Left cardiac atrium (tissue), 4 donors: ENCODE data around the gene STT3B. TPM values are rescaled to one million over a fixed set of nuclear protein-coding genes. Genes with fewer than 3 reads are reported as not detected.

ENCODE experiments used
- ATAC-seq, 2 donors: fragments of 200-7000 bp; cut with Tn5 transposase; one replicate each; pipeline ENCODE4 v1.9.1; 2020; ENCODE audit warnings: mild to moderate bottlenecking in 2 of 2, moderate library complexity in 2 of 2
- DNase-seq: peaks from one replicate; pipeline ENCODE4 v3.0.0-alpha.2; 2020
- intact Hi-C, 2 donors: fragments of 100-400 bp; cut with DNase I; formaldehyde crosslinking; loops; one replicate each; pipeline versions ENCODE4 v1.14.1 to v1.15.1; 2022 to 2023
- total RNA-seq, 2 donors: library from RNA; stranded (reverse); fragmentation: NEBNext Ultra II Directional; extraction: Animal tissue kit (Norgen Biotek cat#: 25700); gene quantifications; one replicate each; pipeline ENCODE4 v1.2.1, GENCODE V29; 2021
- donor health status: DM: no; HTN: yes; CAD: no.
- donor health status: DM: no; HTN: yes; CAD: no; lungs with severe emphysema.
- donor health status: DM: yes; HTN: yes; CAD: no.
- donor health status: Dilated cardiomyopathy.

STT3B gene
- total RNA-seq, 2 donors from 2014 or later, result 76.7 to 88.1 TPM

DNA sequence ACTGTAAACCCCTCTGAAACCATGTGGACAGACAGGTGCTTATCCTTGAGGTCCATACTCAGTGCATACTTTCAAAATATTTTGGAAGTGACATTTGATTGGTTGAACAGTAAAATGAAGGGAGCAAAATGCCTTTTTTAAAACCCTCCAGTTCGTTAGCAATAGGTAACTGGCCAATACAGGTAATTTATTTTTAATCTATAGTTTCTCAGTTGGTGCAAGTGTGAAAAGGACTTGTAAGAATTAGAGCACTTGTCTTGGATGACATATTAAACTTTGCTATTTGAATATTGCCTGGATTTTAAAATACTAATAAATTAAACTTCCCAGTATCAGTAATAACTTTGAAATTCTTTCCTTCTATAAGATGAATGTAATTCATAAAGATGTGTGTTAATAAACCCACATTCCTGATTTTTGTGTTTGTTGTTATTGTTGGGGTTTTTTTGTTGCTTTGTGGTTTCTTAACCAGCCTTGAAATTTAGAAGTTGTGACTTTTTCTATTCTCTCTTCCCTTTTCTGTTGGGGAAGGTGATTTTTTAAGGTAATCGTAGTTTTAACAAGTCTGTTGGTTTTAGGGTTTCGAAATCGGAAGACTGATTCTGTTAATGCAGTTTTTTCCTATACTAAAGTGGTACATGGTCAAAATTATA is 90.0 kb downstream of the STT3B start:
- ATAC-seq (no peak), DNase-seq (no peak)
- intact Hi-C loops, result no loop called here

DNA sequence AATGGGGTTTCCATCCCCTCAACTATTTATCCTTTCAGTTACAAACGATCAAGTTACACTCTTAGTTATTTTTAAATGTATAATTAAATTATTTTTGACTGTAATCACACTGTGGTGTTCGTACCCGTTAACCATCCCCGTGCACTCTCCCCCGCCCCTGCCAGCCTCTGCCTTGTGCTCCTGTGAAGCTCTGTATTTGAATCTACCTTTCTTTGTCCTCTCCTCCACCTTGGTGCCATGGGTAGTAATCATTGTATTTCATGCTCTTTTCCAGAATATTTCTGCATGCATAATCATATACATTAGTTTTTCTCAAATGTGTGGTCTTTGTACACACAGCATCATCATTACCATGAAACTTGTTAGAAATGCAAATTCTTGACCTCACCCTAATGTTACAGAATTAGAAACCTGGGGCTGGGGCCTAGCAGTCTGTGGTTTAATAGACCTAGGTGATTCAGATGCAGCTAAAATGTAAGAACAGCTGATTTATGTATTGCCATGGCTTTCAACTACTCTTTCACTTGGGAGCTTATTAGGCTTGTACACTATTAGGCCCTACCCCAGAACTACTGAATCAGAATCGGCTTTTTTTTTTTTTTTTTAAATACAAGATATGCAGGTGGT is 91.5 kb downstream of the STT3B start:
- ATAC-seq, result no peak
- intact Hi-C loops, result no loop called here
- no peak for DNase-seq

DNA sequence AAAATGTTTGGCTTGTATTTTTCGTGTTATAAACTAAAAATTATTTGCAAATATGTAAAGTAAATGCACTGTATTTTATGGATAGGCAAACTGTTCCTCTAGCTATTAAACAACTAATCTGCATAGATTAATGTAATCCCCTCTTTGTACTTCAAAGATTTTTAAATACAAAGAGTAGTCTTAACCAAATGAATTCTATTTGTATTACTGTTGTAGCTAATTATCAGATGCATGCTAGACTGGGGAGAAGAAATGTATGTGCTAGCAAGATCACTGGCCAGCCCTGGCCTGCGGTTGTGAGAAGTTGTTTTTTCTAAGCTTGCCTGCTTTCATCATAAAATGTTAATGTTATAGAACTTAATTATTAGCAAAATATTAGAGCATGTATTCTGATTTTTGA is 92.6 kb downstream of the STT3B start:
- ATAC-seq (no peak), DNase-seq (no peak)
- intact Hi-C loops, result no loop called here

DNA sequence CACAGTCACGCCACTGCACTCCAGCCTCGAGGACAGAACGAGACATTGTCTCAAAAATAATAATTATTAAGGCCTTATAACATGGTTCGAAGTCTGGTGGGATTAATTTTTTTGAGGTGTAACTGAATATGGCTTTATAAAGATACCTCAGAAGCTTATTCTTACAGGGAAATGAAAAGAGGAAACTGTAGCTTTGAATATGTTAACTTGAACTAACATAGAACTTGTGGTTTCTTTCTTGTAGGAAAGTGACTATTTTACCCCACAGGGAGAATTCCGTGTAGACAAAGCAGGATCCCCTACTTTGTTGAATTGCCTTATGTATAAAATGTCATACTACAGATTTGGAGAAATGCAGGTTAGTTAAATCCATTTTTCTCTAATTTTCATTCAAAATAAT is 96.3 kb downstream of the STT3B start:
- ATAC-seq (no peak), DNase-seq (no peak)
- intact Hi-C loops, result no loop called here

DNA sequence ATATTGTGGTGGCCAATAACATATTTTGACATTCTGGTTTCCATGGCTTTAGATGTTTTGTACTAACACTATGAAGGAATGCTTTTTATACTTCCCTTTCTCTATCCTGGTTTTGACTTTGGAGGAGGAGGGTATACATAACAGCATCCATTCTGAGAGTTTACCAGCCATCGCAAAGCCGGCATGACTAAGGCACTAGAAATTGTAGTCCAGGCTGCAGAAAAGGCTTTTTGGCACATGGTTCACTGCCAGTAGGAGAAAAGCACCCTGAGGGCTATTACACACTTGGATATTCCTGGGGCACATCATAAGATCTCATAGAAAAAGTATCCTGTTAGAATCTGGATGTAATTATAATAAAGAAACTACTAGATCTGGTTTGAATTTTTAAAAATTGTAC is 101.8 kb downstream of the STT3B start:
- DNase-seq (no peak), ATAC-seq (no peak)
- intact Hi-C loops, result no loop called here

DNA sequence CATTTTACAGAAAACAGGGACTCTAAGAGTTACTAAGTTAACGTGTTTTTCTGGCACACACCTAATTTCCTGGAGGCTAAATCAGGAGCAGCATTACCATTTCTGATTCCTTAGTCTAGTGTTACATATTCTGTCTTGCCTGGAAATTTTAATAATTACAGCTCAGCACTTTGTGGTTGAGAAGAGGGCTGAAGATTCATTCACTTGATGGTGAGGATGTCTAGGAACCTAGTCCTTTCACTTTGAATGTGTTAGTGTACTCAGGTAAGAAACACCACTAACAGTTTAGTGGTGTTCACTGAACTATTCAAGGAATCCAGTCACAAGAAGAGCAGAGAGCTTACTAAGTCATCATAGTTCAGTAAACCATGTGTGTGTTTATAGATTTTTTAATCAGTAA is 102.8 kb downstream of the STT3B start:
- intact Hi-C loops, result no loop called here
- DNase-seq, result no peak
- no peak for ATAC-seq

DNA sequence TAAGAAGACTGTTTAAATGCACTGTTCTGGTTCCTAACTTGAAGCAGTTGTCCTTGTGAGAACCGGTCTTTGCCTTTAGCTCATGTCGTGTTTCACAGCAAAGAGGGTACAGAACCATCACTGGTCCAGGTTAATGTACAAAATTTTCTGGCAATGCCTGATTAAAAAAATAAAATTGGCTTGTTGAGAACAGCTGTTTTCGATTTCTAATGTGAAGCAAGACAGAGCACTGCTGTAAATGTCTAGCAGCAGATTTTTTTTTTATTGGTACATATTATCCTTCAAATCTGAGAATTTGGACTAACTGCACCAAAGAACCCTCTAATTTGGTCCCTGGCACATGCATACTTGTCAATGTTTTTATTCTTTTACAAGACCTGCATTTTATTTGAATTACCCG is 103.3 kb downstream of the STT3B start:
- intact Hi-C loops, result no loop called here
- ATAC-seq, result no peak

DNA sequence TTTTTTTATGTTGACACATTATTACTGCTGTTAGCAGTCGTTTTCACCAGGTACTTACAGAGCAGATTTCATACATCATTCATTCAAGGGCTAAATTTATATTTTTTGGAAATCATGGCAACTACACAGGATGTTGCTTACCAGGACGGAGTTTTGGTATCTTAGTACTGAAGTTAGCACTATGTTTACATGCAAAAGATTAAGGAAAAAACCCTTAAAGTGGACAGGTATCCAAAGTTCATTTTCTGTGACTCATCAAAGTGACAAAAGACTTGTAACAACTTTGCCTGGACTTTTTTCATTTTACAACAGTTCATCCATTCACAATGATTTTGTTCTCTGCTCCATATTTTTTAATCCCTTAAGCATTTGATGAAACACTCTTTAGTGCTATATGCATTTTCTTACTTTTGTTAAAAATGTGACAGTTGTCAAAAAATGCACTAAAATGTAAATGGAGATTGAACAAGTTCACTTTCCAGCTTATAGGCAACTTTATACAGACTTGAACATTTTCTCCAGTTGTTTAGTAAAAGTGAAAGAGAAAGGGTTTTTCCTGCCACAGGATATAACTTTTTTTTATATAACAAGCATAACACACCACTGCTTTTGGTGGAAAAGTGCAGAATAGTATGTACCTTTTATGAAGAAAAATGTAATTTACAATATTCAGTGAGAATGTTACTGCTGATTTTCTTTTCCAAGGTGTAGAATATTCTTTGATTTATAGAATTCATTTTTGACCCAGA is 104.1 kb downstream of the STT3B start:
- ATAC-seq, result no peak
- no peak for DNase-seq
- intact Hi-C loops, result no loop called here

More for the DNA sequence above, 103.3 kb downstream of the STT3B start:
- no peak for DNase-seq

DNA sequence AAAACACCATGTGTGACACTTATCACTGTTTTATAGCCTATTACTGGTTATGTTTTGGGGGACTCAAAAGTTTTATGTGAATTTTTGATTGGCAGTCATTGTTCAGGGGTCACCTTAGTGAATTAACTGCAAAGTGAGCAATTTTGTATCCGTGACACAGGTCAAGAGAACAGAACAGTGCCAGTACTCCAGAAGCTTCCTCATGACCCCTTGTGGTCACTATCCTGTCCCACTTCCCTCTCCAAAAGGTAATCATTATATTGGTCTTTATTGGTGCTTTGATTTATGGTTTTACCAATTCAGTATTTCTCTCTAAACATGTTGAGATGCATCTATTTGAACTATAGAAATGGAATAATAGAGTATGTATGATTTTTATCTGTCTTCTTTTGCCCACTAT is 107.1 kb downstream of the STT3B start:
- no peak for DNase-seq

DNA sequence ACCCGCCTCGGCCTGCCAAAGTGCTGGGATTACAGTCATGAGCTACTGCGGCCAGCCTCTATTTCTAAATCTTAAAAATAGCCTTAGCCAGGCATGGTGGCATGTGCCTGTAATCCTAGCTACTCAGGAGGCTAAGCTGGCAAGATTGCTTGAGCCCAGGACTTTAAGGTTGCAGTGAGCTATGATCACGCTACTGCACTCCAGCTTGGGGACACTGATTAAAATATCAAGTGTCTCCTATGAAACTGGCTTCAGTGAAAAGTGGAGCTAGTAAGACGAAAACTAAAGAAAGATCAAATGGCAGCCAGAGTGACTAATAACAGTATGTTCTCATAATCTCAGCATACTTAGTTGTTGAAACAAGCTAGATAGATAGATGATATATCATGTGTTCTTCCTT is 112.5 kb downstream of the STT3B start:
- ATAC-seq (no peak), DNase-seq (no peak)
- intact Hi-C loops, result no loop called here

More for the DNA sequence above, 107.1 kb downstream of the STT3B start:
- intact Hi-C loops, result no loop called here
- no peak for ATAC-seq

DNA sequence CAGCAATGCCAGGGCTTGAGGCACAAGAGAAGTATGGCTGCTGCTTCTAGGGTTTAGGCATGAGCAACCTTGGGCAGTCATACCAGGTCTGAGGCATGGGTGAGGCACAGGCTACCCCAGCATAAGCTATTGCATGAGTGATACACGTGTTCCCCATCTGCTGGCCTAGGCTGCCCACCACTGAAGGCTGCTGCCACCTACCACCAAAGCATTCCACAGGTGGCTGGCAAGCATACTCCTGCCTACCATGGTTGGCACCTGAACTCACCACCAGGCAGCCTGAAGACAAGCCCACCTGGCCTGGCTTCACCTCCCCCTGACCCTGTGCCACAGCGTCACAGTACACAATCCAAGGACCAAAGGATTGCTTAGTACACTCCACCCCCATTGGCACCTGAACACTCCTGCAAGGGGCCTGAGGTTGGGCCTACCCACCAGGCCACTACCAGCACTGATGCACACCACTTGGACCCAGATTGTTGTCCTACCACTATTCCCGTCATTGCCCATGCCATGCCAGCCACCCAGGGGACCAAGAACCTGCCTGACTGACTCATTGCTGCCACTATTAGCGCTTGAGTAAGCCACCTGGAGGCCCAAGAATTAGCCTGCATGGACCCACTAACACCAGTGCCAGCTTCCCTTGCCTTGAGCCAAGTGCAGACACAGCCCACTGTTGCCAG is 115.7 kb downstream of the STT3B start:
- DNase-seq, result no peak
- intact Hi-C loops, result no loop called here
- ATAC-seq, result no peak

DNA sequence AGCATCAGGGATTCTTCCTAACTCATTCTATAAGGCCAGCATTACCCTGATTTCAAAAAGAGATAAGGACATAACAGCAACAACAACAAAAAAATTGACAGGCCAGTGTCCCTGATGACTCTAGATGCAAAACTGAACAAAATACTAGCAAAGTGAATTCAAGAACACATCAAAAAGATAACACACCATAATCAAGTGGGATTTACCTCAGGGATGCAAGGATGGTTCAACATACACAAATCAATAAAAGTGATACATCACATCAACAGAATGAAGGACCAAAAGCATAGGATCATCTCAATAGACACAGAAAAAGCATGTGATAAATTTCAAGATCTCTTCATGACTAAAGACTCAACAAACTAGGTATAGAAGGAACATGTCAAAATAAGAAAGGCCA is 119.6 kb downstream of the STT3B start:
- ATAC-seq (no peak), DNase-seq (no peak)
- intact Hi-C loops, result no loop called here

DNA sequence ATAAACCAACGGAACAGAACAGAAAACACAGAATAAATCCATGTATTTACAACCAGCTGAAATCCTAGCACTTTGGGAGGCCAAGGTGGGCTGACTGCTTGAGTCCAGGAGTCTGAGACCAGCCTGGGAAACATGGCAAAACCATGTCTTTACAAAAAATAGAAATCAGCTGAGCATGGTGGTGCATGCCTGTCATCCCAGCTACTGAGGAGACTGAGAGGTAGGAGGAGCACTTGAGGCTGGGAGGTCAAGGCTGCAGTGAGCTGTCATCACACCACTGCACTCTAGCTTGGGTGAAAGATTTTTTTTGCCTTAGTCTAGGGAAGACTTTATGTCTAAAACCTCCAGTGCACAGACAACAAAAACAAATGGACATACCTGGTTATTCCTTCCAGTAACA is 120.7 kb downstream of the STT3B start:
- ATAC-seq (no peak), DNase-seq (no peak)
- intact Hi-C loops, result no loop called here

DNA sequence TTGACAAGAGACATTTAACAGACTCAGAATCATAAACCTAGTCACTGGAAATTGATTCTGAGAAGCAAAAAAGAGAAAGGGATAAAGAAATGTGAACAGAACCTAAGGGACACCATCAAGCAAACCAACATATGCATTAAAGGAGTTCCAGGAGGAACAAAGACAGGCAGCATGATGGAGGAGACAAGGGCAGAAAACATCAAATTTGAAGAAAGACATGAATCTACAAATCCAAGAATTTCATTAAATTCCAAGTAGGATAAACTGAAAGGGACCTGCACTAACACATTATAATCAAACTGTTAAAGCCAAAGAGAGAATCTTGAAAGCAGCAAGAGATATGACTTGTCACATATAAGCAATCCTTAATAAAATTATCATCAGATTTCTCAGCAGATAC is 122.3 kb downstream of the STT3B start:
- ATAC-seq (no peak), DNase-seq (no peak)
- intact Hi-C loops, result no loop called here

DNA sequence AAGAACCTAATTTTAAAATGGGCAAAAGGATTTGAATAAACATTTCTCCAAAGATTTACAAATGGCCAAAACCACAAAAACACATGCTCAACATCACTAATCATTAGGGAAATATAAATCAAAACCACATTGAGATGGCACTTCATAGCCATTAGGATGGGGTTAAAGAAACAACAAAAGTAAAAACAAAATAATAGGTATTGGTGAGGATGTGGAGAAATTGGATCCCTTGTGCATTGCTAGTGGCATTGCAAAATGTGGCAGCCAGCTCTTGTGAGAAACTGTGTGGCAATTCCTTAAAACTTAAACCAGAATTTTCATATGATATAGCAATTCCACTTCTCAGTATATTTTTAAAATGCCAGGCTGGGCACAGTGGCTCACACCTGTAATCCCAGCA is 126.5 kb downstream of the STT3B start:
- no peak for ATAC-seq
- no peak for DNase-seq
- intact Hi-C loops, result no loop called here

DNA sequence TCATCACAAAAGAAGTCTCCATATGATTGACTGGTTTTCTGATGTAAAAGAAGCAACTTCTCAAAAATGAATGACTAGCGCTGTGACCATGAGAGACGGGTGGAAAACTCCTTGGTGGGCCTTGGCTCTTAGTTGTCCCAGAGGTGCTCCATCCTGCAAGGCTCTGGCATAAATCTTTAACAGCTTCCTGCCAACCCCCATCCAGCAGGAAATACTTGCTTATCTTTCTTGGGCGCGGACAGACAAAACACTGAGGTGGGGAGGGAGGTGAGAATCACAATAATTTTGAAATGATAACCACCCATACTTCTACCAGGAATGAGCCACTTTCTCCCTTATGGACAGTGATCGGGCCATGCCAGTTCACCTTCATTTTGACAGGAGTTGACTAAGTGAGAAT is 128.6 kb downstream of the STT3B start:
- ATAC-seq (no peak), DNase-seq (no peak)
- intact Hi-C loops, result no loop called here

DNA sequence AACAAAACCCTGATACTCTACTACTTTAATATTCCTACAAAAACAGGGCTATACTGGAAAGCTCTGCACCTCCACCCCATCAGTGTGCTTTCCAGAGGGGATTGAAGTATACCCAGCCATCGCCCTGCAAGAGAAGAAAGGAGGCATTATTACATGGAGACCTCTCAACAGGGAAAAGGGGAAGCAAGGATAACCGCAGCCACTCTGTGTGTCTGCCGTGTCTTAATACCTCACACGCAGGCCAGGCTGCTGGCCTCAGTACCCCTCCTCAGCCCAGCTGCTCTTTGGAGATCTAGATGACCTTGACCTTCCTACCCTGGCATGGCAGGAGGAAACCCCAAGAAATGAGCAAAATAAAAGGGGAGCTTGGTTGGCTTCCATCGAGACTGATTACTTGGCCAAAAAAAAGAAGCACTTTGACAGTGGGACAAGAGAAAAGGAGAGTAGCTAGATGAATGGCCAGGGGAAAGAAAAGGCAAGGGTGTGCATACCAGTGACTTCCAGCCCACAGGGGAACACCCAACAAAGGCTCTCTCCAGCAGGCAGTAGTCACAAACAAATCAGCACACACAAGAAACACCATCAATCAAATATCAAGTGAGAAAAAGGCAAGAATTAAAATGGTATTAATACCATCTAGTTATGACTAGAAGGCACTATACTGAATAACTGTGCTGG is 129.4 kb downstream of the STT3B start:
- no peak for DNase-seq
- intact Hi-C loops, result no loop called here
- no peak for ATAC-seq

DNA sequence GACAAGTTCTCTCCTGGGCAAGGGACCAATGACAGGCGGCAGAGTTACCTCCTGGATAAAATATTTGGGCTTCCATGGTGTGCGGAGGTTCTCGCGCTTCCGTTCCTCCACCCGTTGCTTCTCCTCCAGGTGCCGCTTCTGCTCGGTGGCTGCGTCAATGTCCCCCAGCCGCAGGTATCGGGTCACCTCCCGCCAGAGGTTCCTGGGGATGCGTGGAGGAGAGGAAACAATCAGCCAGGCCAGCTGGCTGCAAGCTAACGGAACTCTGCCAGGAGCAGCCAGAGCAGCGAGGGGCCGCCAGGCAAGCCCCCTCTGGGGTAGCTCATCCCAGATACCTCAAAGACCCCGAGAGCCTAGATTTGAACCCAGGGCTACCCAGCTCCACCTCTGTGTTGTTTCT is 131.3 kb downstream of the STT3B start:
- DNase-seq (no peak), ATAC-seq (no peak)
- intact Hi-C loops, result no loop called here

DNA sequence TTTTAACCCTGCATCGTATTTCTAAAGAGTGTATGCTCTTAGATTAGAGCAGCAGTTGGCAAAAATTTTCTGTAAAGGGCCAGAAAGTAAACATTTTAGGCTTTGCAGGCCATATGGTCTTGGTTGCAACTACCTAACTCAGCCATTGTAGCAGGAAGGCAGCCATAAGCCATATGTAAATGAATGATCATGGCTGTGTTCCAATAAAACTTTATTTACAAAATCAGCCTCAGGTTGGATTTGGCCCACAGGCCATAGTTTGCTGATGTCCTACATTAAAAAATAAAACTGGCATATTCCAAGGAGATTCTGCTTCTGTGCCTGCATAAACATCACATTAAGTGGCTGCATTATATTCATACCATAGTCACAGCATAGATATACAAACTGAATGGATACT is 134.9 kb downstream of the STT3B start:
- intact Hi-C loops, result no loop called here
- DNase-seq (no peak), ATAC-seq (no peak)

DNA sequence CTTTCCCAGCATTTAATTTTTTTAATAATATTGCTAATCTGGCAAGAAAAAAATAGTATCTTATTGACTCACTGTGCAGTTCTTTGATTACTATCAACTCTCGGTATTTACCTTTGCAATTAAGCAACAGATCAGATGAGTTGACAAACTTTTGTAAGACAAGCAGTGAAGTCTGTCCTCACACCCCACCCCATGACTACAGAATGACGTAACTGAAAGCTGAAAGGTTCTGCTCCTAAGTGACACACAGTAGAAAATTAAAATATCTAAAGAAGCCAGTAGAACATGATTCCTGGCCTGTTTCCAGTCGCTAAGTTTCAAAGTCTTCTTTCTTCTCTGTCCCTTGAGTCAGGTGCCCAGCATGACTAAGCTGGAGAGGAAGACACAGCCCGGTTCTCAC is 135.5 kb downstream of the STT3B start:
- intact Hi-C loops, result no loop called here
- DNase-seq, result no peak
- no peak for ATAC-seq
